Measurements from ENCODE around the gene PIGN. TPM values are rescaled to one million over a fixed set of nuclear protein-coding genes. Genes with fewer than 3 reads are reported as not detected.

PIGN gene
- total RNA-seq, 1 experiment from 2014 or later, result 30.9 TPM

DNA sequence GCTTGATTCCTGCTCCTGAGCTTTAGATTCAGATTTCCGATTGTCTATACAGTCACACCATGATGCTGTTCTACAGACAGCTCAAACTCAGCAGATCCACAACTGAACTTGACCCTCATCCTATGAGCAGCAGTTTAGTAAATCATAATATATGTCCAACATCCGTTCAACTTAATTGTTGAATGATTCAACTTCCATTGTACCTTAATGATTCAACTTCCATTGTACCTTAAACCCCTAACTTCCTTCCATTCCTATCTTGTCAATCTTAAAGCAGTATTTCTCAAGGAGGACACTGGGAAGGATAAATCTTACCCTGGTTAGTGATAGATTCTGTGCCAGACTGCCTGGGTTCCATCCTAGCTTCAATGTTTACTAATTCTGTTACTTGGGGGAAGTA is 60.1 kb downstream of the PIGN start:
- Histone ChIP-seq H3K9me3 (ENCODE audit: control insufficient read depth, low read depth, low read length) (no peaks in the 10 kb centered on the region), H3K27me3 (ENCODE audit: insufficient read depth, low read length) (no peaks in the 10 kb centered on the region), H3K56ac (ENCODE audit: insufficient read length, low read depth, low read length) (no peak overlapping the region), H2BK120ac (ENCODE audit: low read depth, low read length, poor library complexity, severe bottlenecking) (no peak overlapping the region), H3K14ac (ENCODE audit: insufficient read depth, low read length) (no peak overlapping the region), H3K23me2 (ENCODE audit: insufficient read length, low read depth, low read length, poor library complexity, severe bottlenecking) (no peaks in the 10 kb centered on the region), H2BK20ac (ENCODE audit: low read depth, low read length, poor library complexity, severe bottlenecking) (no peak overlapping the region), H3K27ac (ENCODE audit: insufficient read length, low read depth, low read length) (no peak overlapping the region), H3T11ph (ENCODE audit: low read length) (no peak overlapping the region), H4K5ac (ENCODE audit: insufficient read length, low read depth, low read length) (no peak overlapping the region), H3K79me1 (ENCODE audit: insufficient read depth, low read depth, low read length, poor library complexity, severe bottlenecking) (no peaks in the 10 kb centered on the region), H2AFZ (ENCODE audit: low read length) (no peak overlapping the region), H4K91ac (ENCODE audit: insufficient read length, low read depth, low read length) (no peak overlapping the region), H2AK5ac (ENCODE audit: insufficient read length, low read length) (no peak overlapping the region), H3K9ac (ENCODE audit: extremely low read depth, insufficient read length, low read length) (no peak overlapping the region), H2BK5ac (ENCODE audit: insufficient read length, low read length) (no peak overlapping the region), H3K4me2 (ENCODE audit: insufficient read depth, insufficient read length, low read length) (no peak overlapping the region), H4K20me1 (ENCODE audit: control insufficient read depth, insufficient read depth, insufficient read length) (no peaks in the 10 kb centered on the region), H2BK12ac (ENCODE audit: insufficient read length, low read depth, low read length) (no peak overlapping the region), H2BK15ac (ENCODE audit: low read depth, low read length) (no peak overlapping the region), H3K4ac (ENCODE audit: low read depth, low read length) (no peak overlapping the region), H4K8ac (replicated peaks; ENCODE audit: insufficient read length, low read depth, low read length) (no peak overlapping the region), H3K18ac (ENCODE audit: insufficient read length, low read depth, low read length) (no peak overlapping the region), H3K23ac (ENCODE audit: insufficient read length, low read depth, low read length) (no peak overlapping the region), H3K4me1 (ENCODE audit: insufficient read depth, low read length) (no peaks in the 10 kb centered on the region), H3K79me2 (ENCODE audit: insufficient read depth, low read length) (no peaks in the 10 kb centered on the region)
- Mint-ChIP-seq H3K27ac (no peak overlapping the region), H3K4me1 (peaks cover 0 to 6% of the 10 kb centered on the region in 2 experiments; a peak in 2 of 4 replicates), H3K27me3 (ENCODE audit: low read depth) (no peaks in the 10 kb centered on the region), H3K4me3 (no peak overlapping the region), H3K9me3 (no peaks in the 10 kb centered on the region), H3K36me3 (ENCODE audit: insufficient read depth in 1 of 3, low read depth in 3 of 3) (no peaks in the 10 kb centered on the region)
- TF ChIP-seq CTCF (conservative IDR thresholded peaks at IDR 0.05), result no peak
- DNase-seq, result no peak
- WGBS (ENCODE audit: extremely low coverage, insufficient read length, low lambda C conversion rate), result no CpG with 5 or more reads among the region's 2 CpGs

All from H9 (cell line).